Measurements from ENCODE around the gene TOMM22.

- TF ChIP-seq, protein P1, sequence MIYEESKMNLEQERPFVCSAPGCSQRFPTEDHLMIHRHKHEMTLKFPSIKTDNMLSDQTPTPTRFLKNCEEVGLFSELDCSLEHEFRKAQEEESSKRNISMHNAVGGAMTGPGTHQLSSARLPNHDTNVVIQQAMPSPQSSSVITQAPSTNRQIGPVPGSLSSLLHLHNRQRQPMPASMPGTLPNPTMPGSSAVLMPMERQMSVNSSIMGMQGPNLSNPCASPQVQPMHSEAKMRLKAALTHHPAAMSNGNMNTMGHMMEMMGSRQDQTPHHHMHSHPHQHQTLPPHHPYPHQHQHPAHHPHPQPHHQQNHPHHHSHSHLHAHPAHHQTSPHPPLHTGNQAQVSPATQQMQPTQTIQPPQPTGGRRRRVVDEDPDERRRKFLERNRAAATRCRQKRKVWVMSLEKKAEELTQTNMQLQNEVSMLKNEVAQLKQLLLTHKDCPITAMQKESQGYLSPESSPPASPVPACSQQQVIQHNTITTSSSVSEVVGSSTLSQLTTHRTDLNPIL (CRISPR knock-in tag; IDR thresholded peaks at IDR 0.05; ENCODE audit: low read depth) = no peak
- TF ChIP-seq ZFP3 (CRISPR knock-in tag; IDR thresholded peaks at IDR 0.05) = no peak
- no peak for TF ChIP-seq GLIS3 (CRISPR knock-in tag; IDR thresholded peaks at IDR 0.05)
- TF ChIP-seq ZC3H10 (CRISPR knock-in tag; IDR thresholded peaks at IDR 0.05) = no peak
- TF ChIP-seq, protein P2, sequence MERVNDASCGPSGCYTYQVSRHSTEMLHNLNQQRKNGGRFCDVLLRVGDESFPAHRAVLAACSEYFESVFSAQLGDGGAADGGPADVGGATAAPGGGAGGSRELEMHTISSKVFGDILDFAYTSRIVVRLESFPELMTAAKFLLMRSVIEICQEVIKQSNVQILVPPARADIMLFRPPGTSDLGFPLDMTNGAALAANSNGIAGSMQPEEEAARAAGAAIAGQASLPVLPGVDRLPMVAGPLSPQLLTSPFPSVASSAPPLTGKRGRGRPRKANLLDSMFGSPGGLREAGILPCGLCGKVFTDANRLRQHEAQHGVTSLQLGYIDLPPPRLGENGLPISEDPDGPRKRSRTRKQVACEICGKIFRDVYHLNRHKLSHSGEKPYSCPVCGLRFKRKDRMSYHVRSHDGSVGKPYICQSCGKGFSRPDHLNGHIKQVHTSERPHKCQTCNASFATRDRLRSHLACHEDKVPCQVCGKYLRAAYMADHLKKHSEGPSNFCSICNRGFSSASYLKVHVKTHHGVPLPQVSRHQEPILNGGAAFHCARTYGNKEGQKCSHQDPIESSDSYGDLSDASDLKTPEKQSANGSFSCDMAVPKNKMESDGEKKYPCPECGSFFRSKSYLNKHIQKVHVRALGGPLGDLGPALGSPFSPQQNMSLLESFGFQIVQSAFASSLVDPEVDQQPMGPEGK (CRISPR knock-in tag; IDR thresholded peaks at IDR 0.05; ENCODE audit: borderline replicate concordance) = no peak
- no peak for TF ChIP-seq TCF4 (CRISPR knock-in tag; IDR thresholded peaks at IDR 0.05; ENCODE audit: borderline replicate concordance)
- TF ChIP-seq ZNF565 (CRISPR knock-in tag; conservative IDR thresholded peaks at IDR 0.05; ENCODE audit: low read depth) = no peak
- no peak for TF ChIP-seq CSDC2 (CRISPR knock-in tag; IDR thresholded peaks at IDR 0.05)
- TF ChIP-seq OSR1 (CRISPR knock-in tag; IDR thresholded peaks at IDR 0.05) = no peak
- no peak for TF ChIP-seq POU6F1 (CRISPR knock-in tag; IDR thresholded peaks at IDR 0.05; ENCODE audit: borderline replicate concordance, low read depth)
These were observed 25.3 kb upstream of the TOMM22 start, which contains the start of the genes CBY1 and FAM227A for GRCh38 chr22:38656256-38657044.

Data from SK-N-SH treated with all-trans-retinoic acid at 6 μM for 48 hours (cell line).